Measurements from ENCODE around the gene PIP4K2A.

The PIP4K2A gene

DNA sequence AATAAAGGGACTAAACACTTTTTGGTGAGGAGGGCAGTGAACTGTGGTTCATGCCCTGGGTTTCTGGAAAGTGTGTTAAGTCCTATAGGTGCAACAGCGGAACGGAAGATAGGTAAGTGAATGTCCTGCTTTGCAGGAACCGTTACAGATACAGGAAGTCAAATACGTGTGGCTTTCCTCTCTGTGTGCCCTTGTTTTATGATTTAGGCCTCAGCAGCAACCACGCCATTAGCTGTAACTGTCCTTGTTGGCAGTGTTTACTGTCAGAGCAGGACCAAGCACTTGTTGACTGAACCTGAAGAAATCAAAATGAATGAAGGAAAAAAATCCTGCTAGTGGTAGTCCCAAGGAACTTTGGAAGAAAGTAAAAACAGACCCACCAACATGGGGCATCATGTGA lies 150.3 kb downstream of the PIP4K2A start:
- H3K4me1 ChIP-seq (ENCODE audit: low read length), result no peaks in the 10 kb centered on the region
- H3K79me2 ChIP-seq (ENCODE audit: low read length), result no peaks in the 10 kb centered on the region
- H3K4me2 ChIP-seq (ENCODE audit: low read length), result no peak overlapping the region
- H3K36me3 ChIP-seq (replicated peaks; ENCODE audit: low read depth, low read length), result no peaks in the 10 kb centered on the region
- H3K9ac ChIP-seq (ENCODE audit: low read length), result no peak overlapping the region
- no peak overlapping the region for H3K4me3 ChIP-seq (ENCODE audit: low read length)
- TF ChIP-seq EZH2phosphoT487 (IDR thresholded peaks at IDR 0.05; ENCODE audit: low read depth), result no peak
- TF ChIP-seq, protein P1, sequence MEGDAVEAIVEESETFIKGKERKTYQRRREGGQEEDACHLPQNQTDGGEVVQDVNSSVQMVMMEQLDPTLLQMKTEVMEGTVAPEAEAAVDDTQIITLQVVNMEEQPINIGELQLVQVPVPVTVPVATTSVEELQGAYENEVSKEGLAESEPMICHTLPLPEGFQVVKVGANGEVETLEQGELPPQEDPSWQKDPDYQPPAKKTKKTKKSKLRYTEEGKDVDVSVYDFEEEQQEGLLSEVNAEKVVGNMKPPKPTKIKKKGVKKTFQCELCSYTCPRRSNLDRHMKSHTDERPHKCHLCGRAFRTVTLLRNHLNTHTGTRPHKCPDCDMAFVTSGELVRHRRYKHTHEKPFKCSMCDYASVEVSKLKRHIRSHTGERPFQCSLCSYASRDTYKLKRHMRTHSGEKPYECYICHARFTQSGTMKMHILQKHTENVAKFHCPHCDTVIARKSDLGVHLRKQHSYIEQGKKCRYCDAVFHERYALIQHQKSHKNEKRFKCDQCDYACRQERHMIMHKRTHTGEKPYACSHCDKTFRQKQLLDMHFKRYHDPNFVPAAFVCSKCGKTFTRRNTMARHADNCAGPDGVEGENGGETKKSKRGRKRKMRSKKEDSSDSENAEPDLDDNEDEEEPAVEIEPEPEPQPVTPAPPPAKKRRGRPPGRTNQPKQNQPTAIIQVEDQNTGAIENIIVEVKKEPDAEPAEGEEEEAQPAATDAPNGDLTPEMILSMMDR (IDR thresholded peaks at IDR 0.05; ENCODE audit: low read depth, low read length), result no peak
- H3K27me3 ChIP-seq (ENCODE audit: low read depth, low read length), result no peaks in the 10 kb centered on the region
- H2AFZ ChIP-seq (ENCODE audit: low read depth, low read length), result no peak overlapping the region
- no peak overlapping the region for H3K27ac ChIP-seq (ENCODE audit: low read length)
- no peaks in the 10 kb centered on the region for H3K9me3 ChIP-seq (ENCODE audit: insufficient read depth, low read length)
- no peaks in the 10 kb centered on the region for H4K20me1 ChIP-seq (ENCODE audit: insufficient read depth, low read length)

DNA sequence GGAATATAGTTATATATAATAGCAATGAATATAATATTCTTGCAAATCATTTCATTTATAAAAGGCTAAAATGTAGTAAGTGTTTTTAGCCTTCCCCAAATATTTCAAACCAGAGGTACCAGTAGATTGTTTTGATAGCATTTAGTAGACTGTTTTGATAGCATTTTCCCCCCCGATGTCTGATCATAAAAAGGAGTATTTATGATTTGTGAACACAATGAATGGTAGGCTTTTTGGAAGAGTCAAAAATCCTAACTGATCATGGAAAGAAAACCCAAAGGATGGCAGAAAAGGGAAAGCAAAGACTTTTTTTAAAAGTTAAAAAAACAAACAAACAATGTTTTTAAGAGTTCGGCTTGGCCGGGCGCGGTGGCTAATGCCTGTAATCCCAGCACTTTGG lies 152.5 kb downstream of the PIP4K2A start:
- Histone ChIP-seq H3K9me3 (ENCODE audit: insufficient read depth, low read length) (no peaks in the 10 kb centered on the region), H2AFZ (ENCODE audit: low read depth, low read length) (no peak overlapping the region), H3K4me2 (ENCODE audit: low read length) (no peak overlapping the region), H3K4me3 (ENCODE audit: low read length) (no peak overlapping the region), H3K27ac (ENCODE audit: low read length) (no peak overlapping the region), H3K36me3 (replicated peaks; ENCODE audit: low read depth, low read length) (no peaks in the 10 kb centered on the region), H3K27me3 (ENCODE audit: low read depth, low read length) (no peaks in the 10 kb centered on the region), H3K9ac (ENCODE audit: low read length) (no peak overlapping the region), H3K79me2 (ENCODE audit: low read length) (no peaks in the 10 kb centered on the region), H4K20me1 (ENCODE audit: insufficient read depth, low read length) (no peaks in the 10 kb centered on the region), H3K4me1 (ENCODE audit: low read length) (no peaks in the 10 kb centered on the region)
- TF ChIP-seq EZH2phosphoT487 (IDR thresholded peaks at IDR 0.05; ENCODE audit: low read depth), result no peak
- TF ChIP-seq, protein P1 (IDR thresholded peaks at IDR 0.05; ENCODE audit: low read depth, low read length), result no peak

DNA sequence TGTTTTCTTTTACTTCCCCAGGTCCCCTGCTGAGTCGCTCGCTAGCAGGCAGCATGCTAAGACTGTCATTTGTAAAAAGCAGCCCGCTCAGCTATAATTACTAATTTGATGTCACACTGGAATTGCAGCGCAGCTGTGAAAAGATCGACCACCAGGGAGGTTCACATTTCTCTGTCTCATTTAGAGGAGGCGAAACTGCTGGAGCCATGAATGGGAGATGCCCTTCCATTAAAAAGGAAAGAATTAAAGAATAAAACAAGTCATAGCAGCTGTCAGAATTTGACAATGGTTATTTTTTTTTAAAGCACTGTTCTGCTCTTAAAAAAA lies 153.5 kb downstream of the PIP4K2A start:
- no peaks in the 10 kb centered on the region for H3K79me2 ChIP-seq (ENCODE audit: low read length)
- H2AFZ ChIP-seq (ENCODE audit: low read depth, low read length), result no peak overlapping the region
- no peaks in the 10 kb centered on the region for H3K36me3 ChIP-seq (replicated peaks; ENCODE audit: low read depth, low read length)
- H3K4me2 ChIP-seq (ENCODE audit: low read length), result no peak overlapping the region
- no peaks in the 10 kb centered on the region for H3K4me1 ChIP-seq (ENCODE audit: low read length)
- TF ChIP-seq, protein P1 (IDR thresholded peaks at IDR 0.05; ENCODE audit: low read depth, low read length), result no peak
- no peak for TF ChIP-seq EZH2phosphoT487 (IDR thresholded peaks at IDR 0.05; ENCODE audit: low read depth)
- H4K20me1 ChIP-seq (ENCODE audit: insufficient read depth, low read length), result no peaks in the 10 kb centered on the region
- no peak overlapping the region for H3K27ac ChIP-seq (ENCODE audit: low read length)
- no peak overlapping the region for H3K4me3 ChIP-seq (ENCODE audit: low read length)
- H3K9me3 ChIP-seq (ENCODE audit: insufficient read depth, low read length), result no peaks in the 10 kb centered on the region
- no peak overlapping the region for H3K9ac ChIP-seq (ENCODE audit: low read length)
- no peaks in the 10 kb centered on the region for H3K27me3 ChIP-seq (ENCODE audit: low read depth, low read length)

DNA sequence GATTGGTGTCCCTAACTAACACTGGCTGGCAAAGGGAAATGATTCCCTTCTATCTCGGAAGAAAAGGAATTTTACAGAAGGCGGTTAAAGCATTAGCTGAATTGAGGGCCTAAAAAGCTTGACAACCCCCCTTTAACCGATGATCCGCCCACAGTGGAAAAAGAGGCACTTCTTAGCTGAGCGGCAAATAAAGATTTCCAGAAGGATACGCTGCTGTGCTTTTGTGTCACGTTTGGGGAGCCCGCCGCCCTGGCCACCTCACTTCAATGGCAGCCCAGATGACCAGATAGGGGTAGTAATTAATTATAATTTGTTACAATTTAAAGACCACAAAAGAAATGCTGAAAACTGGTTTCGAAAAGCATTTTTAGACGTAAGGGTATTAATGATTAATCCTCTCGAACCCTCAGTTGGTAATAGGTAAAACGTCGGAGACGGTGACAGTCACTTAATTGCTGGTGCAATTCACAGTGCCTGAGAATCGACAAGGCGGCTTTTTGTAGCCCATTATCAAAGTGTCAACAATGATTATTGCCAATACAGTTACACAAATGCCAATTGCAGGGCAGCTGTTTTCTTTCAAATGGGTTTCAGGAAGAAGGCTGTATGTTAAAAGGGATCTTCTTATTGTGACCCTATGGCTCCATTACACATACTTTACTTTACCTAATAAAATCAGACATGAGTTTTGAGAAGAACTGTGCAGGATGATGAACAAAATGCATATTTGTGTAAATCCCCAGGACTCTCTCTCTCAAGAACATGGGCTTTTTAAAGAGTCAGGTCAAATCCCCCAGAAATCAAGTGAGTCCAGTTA lies 154.1 kb downstream of the PIP4K2A start:
- Histone ChIP-seq H3K9me3 (ENCODE audit: insufficient read depth, low read length) (no peaks in the 10 kb centered on the region), H3K4me2 (ENCODE audit: low read length) (no peak overlapping the region), H3K4me1 (ENCODE audit: low read length) (no peaks in the 10 kb centered on the region), H3K36me3 (replicated peaks; ENCODE audit: low read depth, low read length) (no peaks in the 10 kb centered on the region), H3K27ac (ENCODE audit: low read length) (no peak overlapping the region), H3K27me3 (ENCODE audit: low read depth, low read length) (no peaks in the 10 kb centered on the region), H4K20me1 (ENCODE audit: insufficient read depth, low read length) (no peaks in the 10 kb centered on the region), H3K9ac (ENCODE audit: low read length) (no peak overlapping the region), H2AFZ (ENCODE audit: low read depth, low read length) (no peak overlapping the region), H3K79me2 (ENCODE audit: low read length) (no peaks in the 10 kb centered on the region), H3K4me3 (ENCODE audit: low read length) (no peak overlapping the region)
- TF ChIP-seq, protein P1 (IDR thresholded peaks at IDR 0.05; ENCODE audit: low read depth, low read length), result no peak
- TF ChIP-seq EZH2phosphoT487 (IDR thresholded peaks at IDR 0.05; ENCODE audit: low read depth), result no peak
